Activated T-helper 1 cell treated with anti-CD3 and anti-CD28 coated beads, Interleukin-12 subunit alpha, Interleukin-12 subunit beta, Interleukin-2, Interleukin-4 antibody, amounts not matched to agents 30 ng/mL and 10 ng/mL and 1 ng/mL, durations not matched to agents 14 hours and 24 hours and 36 hours (primary cell): ENCODE results near the gene CDC42EP1. TPM values are rescaled to one million over a fixed set of nuclear protein-coding genes. Genes with fewer than 3 reads are reported as not detected.
"Not testable (repeated sequence)": the region's sequence is repeated elsewhere in the genome, so short reads cannot be mapped to it uniquely, and the experiment has no call there.

Experiments
- DNase-seq: peaks from one replicate; pipeline ENCODE4 v3.0.0; 2021; ENCODE audit warnings: low spot score
- H3K27ac Mint-ChIP-seq: one replicate; pipeline ENCODE4 v1.8.0; 2021; ENCODE audit warnings: mild to moderate bottlenecking, mixed read lengths
- H3K27me3 Mint-ChIP-seq: one replicate; pipeline ENCODE4 v1.8.0; 2022; ENCODE audit warnings: mild to moderate bottlenecking, moderate library complexity, mixed read lengths; ENCODE audit not compliant: insufficient read depth
- H3K36me3 Mint-ChIP-seq: one replicate; pipeline ENCODE4 v1.8.0; 2021; ENCODE audit warnings: low read depth, mixed read lengths
- H3K4me1 Mint-ChIP-seq: one replicate; pipeline ENCODE4 v1.8.0; 2021; ENCODE audit warnings: low read depth, mixed read lengths
- H3K4me3 Mint-ChIP-seq: one replicate; pipeline ENCODE4 v1.8.0; 2021; ENCODE audit warnings: mild to moderate bottlenecking, moderate library complexity, mixed read lengths
- H3K9me3 Mint-ChIP-seq: one replicate; pipeline ENCODE4 v1.8.0; 2021; ENCODE audit warnings: mixed read lengths
- intact Hi-C: fragments of 100-400 bp; cut with micrococcal nuclease; formaldehyde crosslinking; loops from one replicate; pipeline ENCODE4 v1.15.1; 2024
- total RNA-seq: library from RNA; stranded (reverse); gene quantifications from 2 replicates; pipeline ENCODE4 v1.2.3, GENCODE V29; 2022

The CDC42EP1 gene
- total RNA-seq, 1 donor from 2014 or later, result 1.5 TPM

GRCh38 chr22:37542959-37543358 lies 17.3 kb upstream of the CDC42EP1 start:
- no peak overlapping the region for H3K4me3 Mint-ChIP-seq
- peaks cover 43% of the 10 kb centered on the region for H3K4me1 Mint-ChIP-seq
- H3K27ac Mint-ChIP-seq, result no peak overlapping the region
- H3K36me3 Mint-ChIP-seq, result peaks cover 3% of the 10 kb centered on the region
- no peak for DNase-seq
- H3K9me3 Mint-ChIP-seq, result no peaks in the 10 kb centered on the region
- H3K27me3 Mint-ChIP-seq, result peaks cover 17% of the 10 kb centered on the region
- intact Hi-C loops, result no loop called here

- H3K4me1 Mint-ChIP-seq, result peaks cover 32% of the 10 kb centered on the region
- intact Hi-C loops, result loop anchor here (1.0 kb wide), 2 partner anchors 22 to 47 kb away; no protein-coding TSS in a partner anchor
- peak; percentile 30 for DNase-seq
- H3K36me3 Mint-ChIP-seq, result peaks cover 3% of the 10 kb centered on the region
- H3K4me3 Mint-ChIP-seq, result no peak overlapping the region
- peaks cover 11% of the 10 kb centered on the region for H3K27me3 Mint-ChIP-seq
- peak overlapping the region; percentile 46 for H3K27ac Mint-ChIP-seq
- no peaks in the 10 kb centered on the region for H3K9me3 Mint-ChIP-seq
Observed at GRCh38 chr22:37544955-37545702, 15.2 kb upstream of the CDC42EP1 start.

- no peak for DNase-seq
- no peaks in the 10 kb centered on the region for H3K9me3 Mint-ChIP-seq
- intact Hi-C loops, result loop anchor here (1.0 kb wide), 2 partner anchors 21 to 46 kb away; no protein-coding TSS in a partner anchor
- H3K36me3 Mint-ChIP-seq, result peaks cover 2% of the 10 kb centered on the region
- peaks cover 8% of the 10 kb centered on the region for H3K27me3 Mint-ChIP-seq
- H3K4me1 Mint-ChIP-seq, result peaks cover 24% of the 10 kb centered on the region
- no peak overlapping the region for H3K4me3 Mint-ChIP-seq
- no peak overlapping the region for H3K27ac Mint-ChIP-seq
Observed at GRCh38 chr22:37545703-37546436, 14.4 kb upstream of the CDC42EP1 start.

GRCh38 chr22:37546437-37547250 lies 13.6 kb upstream of the CDC42EP1 start:
- no peak overlapping the region for H3K27ac Mint-ChIP-seq
- intact Hi-C loops, result no loop called here
- peaks cover under 1% of the 10 kb centered on the region for H3K36me3 Mint-ChIP-seq
- no peaks in the 10 kb centered on the region for H3K9me3 Mint-ChIP-seq
- H3K27me3 Mint-ChIP-seq, result peaks cover 7% of the 10 kb centered on the region
- H3K4me3 Mint-ChIP-seq, result no peak overlapping the region
- DNase-seq, result no peak
- peaks cover 18% of the 10 kb centered on the region for H3K4me1 Mint-ChIP-seq

GRCh38 chr22:37547251-37547741 lies 13.0 kb upstream of the CDC42EP1 start:
- H3K27ac Mint-ChIP-seq, result no peak overlapping the region
- intact Hi-C loops, result no loop called here
- no peak for DNase-seq
- H3K27me3 Mint-ChIP-seq, result peaks cover 7% of the 10 kb centered on the region
- no peak overlapping the region for H3K4me3 Mint-ChIP-seq
- H3K36me3 Mint-ChIP-seq, result no peaks in the 10 kb centered on the region
- peaks cover 11% of the 10 kb centered on the region for H3K4me1 Mint-ChIP-seq
- H3K9me3 Mint-ChIP-seq, result no peaks in the 10 kb centered on the region

- Mint-ChIP-seq H3K36me3 (no peaks in the 10 kb centered on the region), H3K27ac (no peak overlapping the region), H3K4me3 (no peak overlapping the region), H3K9me3 (no peaks in the 10 kb centered on the region), H3K27me3 (peaks cover 11% of the 10 kb centered on the region), H3K4me1 (peaks cover 11% of the 10 kb centered on the region)
- DNase-seq, result no peak
- intact Hi-C loops, result no loop called here
Observed at GRCh38 chr22:37549704-37550059, 10.6 kb upstream of the CDC42EP1 start.

GRCh38 chr22:37550921-37551320 lies 9.4 kb upstream of the CDC42EP1 start:
- DNase-seq, H3K36me3 Mint-ChIP-seq, H3K4me1 Mint-ChIP-seq, H3K4me3 Mint-ChIP-seq, H3K9me3 Mint-ChIP-seq, H3K27ac Mint-ChIP-seq, intact Hi-C loops: not testable (repeated sequence)
- peaks cover 24% of the 10 kb centered on the region for H3K27me3 Mint-ChIP-seq

- no peak for DNase-seq
- Mint-ChIP-seq H3K4me3 (no peak overlapping the region), H3K4me1 (peaks cover 3% of the 10 kb centered on the region), H3K27me3 (peaks cover 29% of the 10 kb centered on the region), H3K36me3 (no peaks in the 10 kb centered on the region), H3K27ac (no peak overlapping the region), H3K9me3 (no peaks in the 10 kb centered on the region)
- intact Hi-C loops, result no loop called here
Observed at GRCh38 chr22:37551981-37552380, 8.3 kb upstream of the CDC42EP1 start.

GRCh38 chr22:37552524-37553163 lies 7.6 kb upstream of the CDC42EP1 start:
- H3K4me1 Mint-ChIP-seq, result peaks cover 10% of the 10 kb centered on the region
- H3K27me3 Mint-ChIP-seq, result peaks cover 35% of the 10 kb centered on the region
- no peak for DNase-seq
- no peaks in the 10 kb centered on the region for H3K9me3 Mint-ChIP-seq
- H3K4me3 Mint-ChIP-seq, result no peak overlapping the region
- H3K36me3 Mint-ChIP-seq, result no peaks in the 10 kb centered on the region
- intact Hi-C loops, result no loop called here
- no peak overlapping the region for H3K27ac Mint-ChIP-seq

GRCh38 chr22:37553725-37554124 lies 6.6 kb upstream of the CDC42EP1 start:
- no peaks in the 10 kb centered on the region for H3K36me3 Mint-ChIP-seq
- H3K27me3 Mint-ChIP-seq, result peaks cover 45% of the 10 kb centered on the region
- intact Hi-C loops, result no loop called here
- no peak for DNase-seq
- no peak overlapping the region for H3K27ac Mint-ChIP-seq
- H3K4me3 Mint-ChIP-seq, result no peak overlapping the region
- H3K9me3 Mint-ChIP-seq, result no peaks in the 10 kb centered on the region
- peaks cover 10% of the 10 kb centered on the region for H3K4me1 Mint-ChIP-seq

GRCh38 chr22:37555029-37555428 lies 5.3 kb upstream of the CDC42EP1 start:
- H3K27me3 Mint-ChIP-seq, result peaks cover 56% of the 10 kb centered on the region

GRCh38 chr22:37556710-37557109 lies 3.6 kb upstream of the CDC42EP1 start:
- Mint-ChIP-seq H3K4me1 (peaks cover 15% of the 10 kb centered on the region), H3K9me3 (no peaks in the 10 kb centered on the region), H3K27me3 (peaks cover 57% of the 10 kb centered on the region), H3K36me3 (peaks cover under 1% of the 10 kb centered on the region), H3K4me3 (no peak overlapping the region), H3K27ac (no peak overlapping the region)
- no peak for DNase-seq
- intact Hi-C loops, result loop anchor here (2.0 kb wide), 1 partner anchor 16 kb away; no protein-coding TSS in a partner anchor

More at GRCh38 chr22:37555029-37555428, 5.3 kb upstream of the CDC42EP1 start:
- H3K27ac Mint-ChIP-seq, result no peak overlapping the region
- no peaks in the 10 kb centered on the region for H3K36me3 Mint-ChIP-seq
- no peaks in the 10 kb centered on the region for H3K9me3 Mint-ChIP-seq
- no peak overlapping the region for H3K4me3 Mint-ChIP-seq
- H3K4me1 Mint-ChIP-seq, result peaks cover 10% of the 10 kb centered on the region
- intact Hi-C loops, result no loop called here
- DNase-seq, result no peak
